Smooth muscle cell (in vitro differentiated cells): ENCODE results near the gene TBX20. TPM values are rescaled to one million over a fixed set of nuclear protein-coding genes. Genes with fewer than 3 reads are reported as not detected.
"Not testable (repeated sequence)": the region's sequence is repeated elsewhere in the genome, so short reads cannot be mapped to it uniquely, and the experiment has no call there.

Source experiments
- DNase-seq: peaks from one replicate; lab custom pipeline; 2025; ENCODE audit not compliant: unreplicated experiment; lab: John Stamatoyannopoulos, UW
- H2AFZ ChIP-seq: fragments of 200-600 bp; sonication (generic); 2 replicates; pipeline ENCODE4 v1.6.0; 2016; ENCODE audit warnings: antibody characterized with exemption, low read depth, mild to moderate bottlenecking
- H3F3A ChIP-seq: fragments of 200-600 bp; sonication (generic); 2 replicates; pipeline ENCODE4 v1.6.0; 2017; ENCODE audit warnings: antibody characterized with exemption, low read depth
- H3K27ac ChIP-seq: fragments of 200-600 bp; sonication (generic); 2 replicates; pipeline ENCODE4 v1.5.1; 2016; ENCODE audit warnings: low read depth, mild to moderate bottlenecking
- H3K27me3 ChIP-seq: fragments of 200-600 bp; sonication (generic); 2 replicates; pipeline ENCODE4 v1.6.1; 2016; ENCODE audit warnings: low read depth, mild to moderate bottlenecking
- H3K36me3 ChIP-seq: fragments of 200-600 bp; sonication (generic); 2 replicates; pipeline ENCODE4 v1.5.1; 2016; ENCODE audit warnings: low read depth
- H3K4me1 ChIP-seq: fragments of 200-600 bp; sonication (generic); 2 replicates; pipeline ENCODE4 v1.5.1; 2016; ENCODE audit warnings: low read depth
- H3K4me2 ChIP-seq: fragments of 200-600 bp; sonication (generic); 2 replicates; pipeline ENCODE4 v1.6.0; 2016; ENCODE audit warnings: mild to moderate bottlenecking
- H3K4me3 ChIP-seq: fragments of 200-600 bp; sonication (generic); 2 replicates; pipeline ENCODE4 v1.5.1; 2016; ENCODE audit warnings: mild to moderate bottlenecking
- H3K79me2 ChIP-seq: fragments of 200-600 bp; sonication (generic); 2 replicates; pipeline ENCODE4 v1.6.0; 2016; ENCODE audit warnings: low read depth, mild to moderate bottlenecking
- H3K9ac ChIP-seq: fragments of 200-600 bp; sonication (generic); 2 replicates; pipeline ENCODE4 v1.6.0; 2016; ENCODE audit warnings: low read depth
- H3K9me3 ChIP-seq: fragments of 200-600 bp; sonication (generic); replicated peaks from 2 replicates; pipeline ENCODE4 v1.5.1; 2016; ENCODE audit warnings: low read depth
- H4K20me1 ChIP-seq: fragments of 200-600 bp; sonication (generic); 2 replicates; pipeline ENCODE4 v1.6.0; 2016; ENCODE audit warnings: low read depth
- WGBS: methylation state at CpG from one replicate; pipeline ENCODE4 v1.1.7; 2016; ENCODE audit warnings: low lambda C conversion rate; 5-methylcytosine and 5-hydroxymethylcytosine counted together
- polyA plus RNA-seq: library from polyadenylated mRNA; unstranded; fragments of >200 nt; fragmentation: Nextera tagmentation; extraction: Ambion mirVana; gene quantifications from 2 replicates; pipeline ENCODE4 v1.2.1, GENCODE V29; 2016
- total RNA-seq: library from RNA; depleted of rRNA; stranded (reverse); fragments of >200 nt; gene quantifications from 2 replicates; pipeline ENCODE4 v1.2.3, GENCODE V29; 2014

TBX20 gene
- total and polyA plus RNA-seq, 2 experiments from 2014 or later, result 4.3 to 58.4 TPM

GRCh38 chr7:35215063-35215462, 38.8 kb downstream of the TBX20 start:
- H3K9ac ChIP-seq, H3K27ac ChIP-seq, H3K4me2 ChIP-seq, H3F3A ChIP-seq, DNase-seq, H3K27me3 ChIP-seq, H3K4me1 ChIP-seq, H3K9me3 ChIP-seq, H2AFZ ChIP-seq, H3K4me3 ChIP-seq, H3K36me3 ChIP-seq: not testable (repeated sequence)
- Histone ChIP-seq H3K79me2 (peaks cover 34% of the 10 kb centered on the region), H4K20me1 (peaks cover 20% of the 10 kb centered on the region)
- 49% methylated on average over 3 of the region's 3 CpGs for WGBS

DNA sequence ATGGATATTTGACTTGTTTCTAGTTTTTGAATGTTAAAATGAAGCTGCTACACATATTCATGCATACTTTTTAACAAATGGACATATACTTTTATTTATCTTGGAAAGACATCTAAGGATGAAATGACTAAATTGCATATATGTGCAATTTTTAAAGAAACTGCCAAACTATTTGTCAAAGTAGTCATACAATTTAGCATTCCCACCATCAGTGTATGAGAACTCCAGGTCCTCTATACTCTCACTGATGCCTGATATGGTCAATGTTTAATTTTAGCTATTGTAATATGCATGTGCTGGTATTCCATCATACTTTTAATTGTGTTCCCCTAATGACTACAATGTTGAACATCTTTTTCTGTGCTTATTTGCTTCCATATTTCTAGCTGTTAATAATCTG, 47.0 kb downstream of the TBX20 start:
- DNase-seq, H3K27ac ChIP-seq, H3K4me1 ChIP-seq, H3F3A ChIP-seq, H3K4me3 ChIP-seq, H3K9me3 ChIP-seq, H3K9ac ChIP-seq, H3K27me3 ChIP-seq, H3K36me3 ChIP-seq, H3K4me2 ChIP-seq, H2AFZ ChIP-seq: not testable (repeated sequence)
- H3K79me2 ChIP-seq, result peaks cover 27% of the 10 kb centered on the region
- peaks cover 38% of the 10 kb centered on the region for H4K20me1 ChIP-seq

DNA sequence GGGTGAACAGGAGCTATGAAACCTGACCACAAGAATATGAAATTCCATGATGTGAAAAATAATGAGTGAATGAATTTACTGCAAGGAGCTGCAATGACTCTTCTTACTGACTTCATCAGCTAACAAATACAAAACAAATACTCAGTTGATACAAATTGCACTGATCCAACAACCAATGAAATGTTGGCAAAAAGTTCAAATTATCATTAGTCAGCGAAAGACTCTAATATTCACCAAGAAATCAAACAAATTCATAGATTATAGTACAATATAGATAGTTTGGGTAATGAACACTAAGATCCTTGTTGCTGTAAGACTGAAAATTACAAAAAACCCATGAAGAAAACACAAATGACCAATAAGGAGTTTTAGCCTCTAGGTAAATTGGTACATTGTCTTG, 49.0 kb downstream of the TBX20 start:
- not testable (repeated sequence) for H3K4me1 ChIP-seq, DNase-seq, H3K9ac ChIP-seq, H3K27me3 ChIP-seq, H3K36me3 ChIP-seq, H2AFZ ChIP-seq, H3K4me2 ChIP-seq, H3K9me3 ChIP-seq, H3K4me3 ChIP-seq
- Histone ChIP-seq H3K79me2 (peaks cover 15% of the 10 kb centered on the region), H3F3A (peaks cover 11% of the 10 kb centered on the region), H3K27ac (peak overlapping the region; percentile 15), H4K20me1 (peaks cover 38% of the 10 kb centered on the region)
- 92% methylated on average over 1 of the region's 1 CpG for WGBS

GRCh38 chr7:35204031-35204430, 49.9 kb downstream of the TBX20 start:
- not testable (repeated sequence) for H3K4me3 ChIP-seq, H3K9me3 ChIP-seq, H3K4me2 ChIP-seq, H2AFZ ChIP-seq, H3K4me1 ChIP-seq, H3K36me3 ChIP-seq, H3K9ac ChIP-seq, H3K27me3 ChIP-seq, DNase-seq
- peak overlapping the region; percentile 4 for H3K27ac ChIP-seq
- H4K20me1 ChIP-seq, result peaks cover 42% of the 10 kb centered on the region
- 83% methylated on average over 5 of the region's 5 CpGs for WGBS
- peaks cover 11% of the 10 kb centered on the region for H3F3A ChIP-seq
- peaks cover 12% of the 10 kb centered on the region for H3K79me2 ChIP-seq

DNA sequence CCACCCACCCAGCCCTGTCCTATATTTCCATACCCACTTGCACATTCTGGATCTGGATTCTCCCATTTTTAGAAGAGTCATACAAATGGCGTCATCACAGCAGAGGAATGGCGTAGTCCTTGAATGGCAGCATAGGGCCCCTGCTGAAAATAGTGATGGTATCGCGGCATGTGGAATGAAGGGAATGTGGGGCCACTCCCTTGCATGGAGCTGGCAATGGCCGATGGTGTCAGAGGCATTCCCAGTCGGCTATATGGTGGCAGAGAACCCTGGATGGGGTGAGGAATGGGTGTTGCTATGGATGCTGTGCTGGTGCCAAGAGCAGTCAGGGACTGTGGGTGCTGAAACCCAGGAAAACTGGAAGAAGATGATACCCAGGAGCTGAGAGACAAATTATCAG, 51.5 kb downstream of the TBX20 start:
- H3K36me3 ChIP-seq, DNase-seq, H3K9me3 ChIP-seq, H3K79me2 ChIP-seq, H3K4me2 ChIP-seq, H2AFZ ChIP-seq, H3K4me1 ChIP-seq, H3K27me3 ChIP-seq, H3K4me3 ChIP-seq, H3K27ac ChIP-seq, H3K9ac ChIP-seq: not testable (repeated sequence)
- Histone ChIP-seq H3F3A (peaks cover 11% of the 10 kb centered on the region), H4K20me1 (peaks cover 54% of the 10 kb centered on the region)
- 56% methylated on average over 6 of the region's 6 CpGs for WGBS

DNA sequence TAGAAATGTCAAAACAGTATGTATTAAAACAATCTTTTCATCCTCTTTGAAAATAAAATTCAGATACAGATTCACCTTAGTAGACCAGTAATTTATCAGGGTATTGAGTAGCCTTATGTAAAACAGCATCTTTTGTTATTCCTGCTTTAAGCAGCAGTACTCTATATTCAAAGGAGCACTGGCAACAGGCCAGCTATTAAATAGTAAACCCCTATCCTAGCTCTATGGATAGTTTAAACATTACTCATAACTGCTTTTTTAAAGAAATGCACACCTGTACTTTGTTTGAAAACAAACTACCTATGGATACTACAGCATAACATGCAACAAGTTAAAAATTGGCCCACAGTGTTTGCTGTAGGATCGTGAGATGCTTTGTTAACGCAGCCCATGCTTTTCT, 53.7 kb downstream of the TBX20 start:
- not testable (repeated sequence) for H3K9me3 ChIP-seq, H3K4me3 ChIP-seq, H3K36me3 ChIP-seq, H3K27me3 ChIP-seq, H3K79me2 ChIP-seq, H3K4me2 ChIP-seq, H3K9ac ChIP-seq, H3K27ac ChIP-seq, DNase-seq, H3K4me1 ChIP-seq, H2AFZ ChIP-seq
- Histone ChIP-seq H4K20me1 (peaks cover 41% of the 10 kb centered on the region), H3F3A (peaks cover 16% of the 10 kb centered on the region)
- WGBS, result 86% methylated on average over 2 of the region's 2 CpGs

DNA sequence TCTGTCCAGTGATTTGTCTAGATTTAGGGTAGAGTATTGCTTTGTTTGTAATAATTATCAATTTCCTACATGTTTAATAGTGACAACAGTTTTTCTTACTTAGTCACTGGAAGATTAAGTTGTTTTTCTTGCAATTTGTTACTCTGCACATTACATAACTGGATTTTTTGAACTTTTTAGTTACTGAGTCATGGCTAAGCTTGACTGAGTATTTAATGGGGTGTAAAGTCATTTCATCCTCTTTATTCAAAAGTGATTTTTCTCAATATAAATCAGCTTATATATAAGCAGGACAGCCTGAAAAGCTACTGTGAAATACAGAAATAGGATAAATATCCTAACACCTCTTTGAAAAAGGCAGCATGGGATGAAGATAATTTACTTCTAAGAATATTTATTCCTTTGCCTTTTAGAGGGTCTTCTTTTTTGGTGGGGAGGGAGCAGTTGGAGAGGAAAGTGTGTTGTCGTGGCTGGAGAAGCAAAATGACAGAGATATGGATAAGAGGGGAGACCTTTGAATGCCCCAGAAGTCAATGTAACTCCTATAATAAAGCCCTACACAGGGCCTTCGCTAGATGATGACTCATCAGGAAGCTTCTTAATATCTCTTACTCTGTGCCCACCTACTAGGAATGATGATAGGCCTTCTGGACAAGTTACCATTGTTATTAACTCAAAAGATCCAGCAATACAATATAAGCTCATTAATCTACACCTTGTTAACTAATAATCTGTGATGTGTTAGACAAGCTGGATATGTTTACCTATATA, 55.3 kb downstream of the TBX20 start:
- H3K9me3 ChIP-seq, result not testable (repeated sequence)
- H3F3A ChIP-seq, result peaks cover 10% of the 10 kb centered on the region

DNA sequence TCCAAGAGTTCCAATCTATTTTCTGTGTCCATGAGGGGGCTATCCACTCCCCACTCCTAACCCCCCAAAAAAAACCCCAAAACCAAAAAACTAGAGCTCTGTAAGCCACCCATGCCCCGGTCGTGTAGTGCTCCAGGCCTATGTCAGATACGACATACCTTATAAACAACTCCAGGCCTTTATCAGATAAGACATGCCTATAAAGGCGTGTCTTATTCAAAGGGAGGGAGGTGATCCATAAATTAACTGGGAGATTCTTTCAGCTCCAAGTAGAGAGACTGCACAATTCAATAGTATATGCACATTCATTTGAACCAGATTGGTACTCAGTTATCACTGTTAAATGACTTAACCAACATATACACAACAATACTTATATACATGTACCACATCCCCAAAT, 62.3 kb downstream of the TBX20 start:
- not testable (repeated sequence) for DNase-seq, H3K4me3 ChIP-seq
- WGBS, result 63% methylated on average over 4 of the region's 4 CpGs

More for the DNA sequence above, 55.3 kb downstream of the TBX20 start:
- not testable (repeated sequence) for H3K4me3 ChIP-seq, H3K9ac ChIP-seq, H3K4me1 ChIP-seq, H3K27me3 ChIP-seq, DNase-seq, H2AFZ ChIP-seq, H3K79me2 ChIP-seq, H3K36me3 ChIP-seq
- Histone ChIP-seq H3K27ac (peak overlapping the region; percentile 70), H3K4me2 (peak overlapping the region; percentile 54), H4K20me1 (peaks cover 25% of the 10 kb centered on the region)
- 35% methylated on average over 2 of the region's 2 CpGs for WGBS

More for the DNA sequence above, 62.3 kb downstream of the TBX20 start:
- not testable (repeated sequence) for H3K9me3 ChIP-seq, H3K4me1 ChIP-seq, H3K4me2 ChIP-seq, H4K20me1 ChIP-seq, H3K36me3 ChIP-seq, H3F3A ChIP-seq, H3K79me2 ChIP-seq, H2AFZ ChIP-seq, H3K27me3 ChIP-seq, H3K9ac ChIP-seq, H3K27ac ChIP-seq
